ENCODE measurements around the gene MPO.

The MPO gene

DNA sequence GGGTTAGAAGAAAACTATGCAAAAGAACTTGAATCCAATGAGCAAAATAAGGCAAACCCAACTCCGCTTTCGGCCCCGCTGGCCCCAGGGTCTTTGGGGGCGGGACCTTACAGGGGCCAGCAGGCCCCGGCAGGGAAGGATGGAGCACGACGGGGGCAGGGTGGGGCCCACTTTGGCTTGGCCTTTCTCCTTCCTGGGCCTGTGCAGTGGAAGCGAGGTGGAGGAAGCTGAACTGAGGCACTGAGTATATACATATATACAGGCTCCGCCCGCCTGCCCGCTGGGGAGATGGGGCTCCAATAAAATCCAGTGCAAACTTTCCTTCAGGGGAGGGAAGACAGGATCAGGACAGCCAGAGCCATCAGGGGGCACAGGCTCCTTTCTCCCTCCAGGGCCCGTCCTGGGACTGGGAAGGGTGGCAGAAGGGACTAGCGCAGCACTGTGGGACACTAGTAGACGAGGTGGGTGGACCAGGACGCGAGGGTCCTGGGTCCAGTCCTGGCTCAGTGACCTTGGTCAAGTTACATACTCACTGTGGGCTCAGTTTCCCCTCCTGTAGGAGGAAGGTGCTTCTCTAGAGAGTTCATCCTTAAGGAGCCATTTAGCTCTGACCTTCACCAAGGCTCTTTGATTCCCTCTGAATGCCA lies 20.9 kb upstream of the MPO start:
- no peak for DNase-seq
- ChIA-PET POLR2A (no interaction called here), CTCF (interaction anchor here (0.9 to 7.0 kb wide), 6 partner anchors 12 to 36 kb away, joined by 3 to 55 read pairs (median 3); no protein-coding TSS in a partner anchor)
- peaks cover 0 to 3% (median 0%) of the 10 kb centered on the region in 5 experiments for H3K9me3 ChIP-seq (ENCODE audit: control extremely low read depth in 1 of 5, control insufficient read depth in 4 of 5, insufficient read depth in 2 of 5, low read depth in 1 of 5, low read length in 4 of 5)
- H3K4me3 ChIP-seq (ENCODE audit: control insufficient read depth in 1 of 7, extremely low read depth in 1 of 7, insufficient read depth in 4 of 7, low read depth in 2 of 7, low read length in 6 of 7): no peak overlapping the region
- peaks cover 0 to 40% (median 4%) of the 10 kb centered on the region in 4 experiments for H3K4me1 ChIP-seq (ENCODE audit: control extremely low read depth in 1 of 4, control insufficient read depth in 4 of 4, insufficient read depth in 4 of 4, low read length in 3 of 4)
- H3K27me3 ChIP-seq (replicated peaks in 2 of 5; ENCODE audit: control insufficient read depth in 4 of 5, insufficient read depth in 5 of 5, low read length in 4 of 5): no peaks in the 10 kb centered on the region
- peaks cover 0 to 33% (median 0%) of the 10 kb centered on the region in 4 experiments for H3K36me3 ChIP-seq (ENCODE audit: control insufficient read depth in 4 of 4, insufficient read depth in 4 of 4, low read length in 3 of 4)
- whole genome bisulfite sequencing (ENCODE audit: insufficient coverage): 95% methylated on average over 9 of the region's 16 CpGs
- no peak overlapping the region for H3K27ac ChIP-seq (ENCODE audit: insufficient read depth in 1 of 2, low read depth in 1 of 2, low read length in 2 of 2, poor library complexity in 1 of 2, severe bottlenecking in 2 of 2)

DNA sequence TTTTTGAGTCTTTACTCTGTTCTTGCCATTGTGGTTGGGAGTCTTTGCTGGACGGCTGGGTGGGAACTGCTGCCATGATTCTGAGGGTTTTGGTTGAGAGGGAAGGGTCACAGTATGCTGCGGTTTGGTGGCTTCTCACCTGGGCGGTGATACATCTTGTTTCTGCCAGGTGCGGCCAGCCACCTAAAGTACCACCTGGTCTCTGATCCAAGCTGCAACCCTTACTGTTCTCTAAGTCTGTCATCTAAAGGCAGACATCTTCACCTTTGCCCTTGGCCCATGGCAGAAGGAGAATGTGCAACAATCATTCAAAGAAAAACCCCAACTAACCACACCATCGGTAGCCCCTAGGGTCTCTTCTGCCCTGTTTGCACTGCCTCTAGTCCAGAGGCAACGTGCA lies 19.6 kb upstream of the MPO start:
- Histone ChIP-seq H3K36me3 (ENCODE audit: control insufficient read depth in 4 of 4, insufficient read depth in 4 of 4, low read length in 3 of 4) (peaks cover 0 to 25% (median 0%) of the 10 kb centered on the region in 4 experiments), H3K27me3 (replicated peaks in 2 of 5; ENCODE audit: control insufficient read depth in 4 of 5, insufficient read depth in 5 of 5, low read length in 4 of 5) (no peaks in the 10 kb centered on the region), H3K9me3 (ENCODE audit: control extremely low read depth in 1 of 5, control insufficient read depth in 4 of 5, insufficient read depth in 2 of 5, low read depth in 1 of 5, low read length in 4 of 5) (peaks cover 0 to 3% (median 0%) of the 10 kb centered on the region in 5 experiments), H3K4me3 (ENCODE audit: control insufficient read depth in 1 of 7, extremely low read depth in 1 of 7, insufficient read depth in 4 of 7, low read depth in 2 of 7, low read length in 6 of 7) (no peak overlapping the region), H3K27ac (ENCODE audit: insufficient read depth in 1 of 2, low read depth in 1 of 2, low read length in 2 of 2, poor library complexity in 1 of 2, severe bottlenecking in 2 of 2) (no peak overlapping the region), H3K4me1 (ENCODE audit: control extremely low read depth in 1 of 4, control insufficient read depth in 4 of 4, insufficient read depth in 4 of 4, low read length in 3 of 4) (peaks cover 0 to 40% (median 4%) of the 10 kb centered on the region in 4 experiments)
- DNase-seq: no peak
- CTCF ChIA-PET: interaction anchor here (1.2 to 7.0 kb wide), 2 partner anchors 11 to 16 kb away, joined by 3 to 55 read pairs; no protein-coding TSS in a partner anchor
- POLR2A ChIA-PET: no interaction called here
- 97% methylated on average over 6 of the region's 6 CpGs for WGBS (ENCODE audit: insufficient coverage)

DNA sequence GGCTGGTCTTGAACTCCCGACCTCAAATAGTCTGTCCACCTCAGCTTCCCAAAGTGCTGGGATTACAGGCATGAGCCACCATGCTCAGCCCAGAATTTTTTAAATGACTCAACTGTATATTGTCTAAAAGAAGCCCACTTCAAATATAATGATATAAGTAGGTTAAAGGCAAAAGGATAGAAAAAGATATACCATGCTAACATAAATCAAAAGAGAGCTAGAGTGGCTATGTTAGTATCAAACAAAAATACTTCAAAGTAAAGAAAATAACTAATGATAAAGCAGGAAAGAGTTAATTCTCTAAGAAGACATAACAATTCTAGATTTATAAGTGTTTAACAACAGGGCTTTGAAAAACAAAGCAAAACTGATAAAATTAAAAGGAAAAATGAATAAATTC lies 13.3 kb upstream of the MPO start:
- POLR2A ChIA-PET: no interaction called here
- DNase-seq: no peak
- Histone ChIP-seq H3K4me1 (ENCODE audit: control extremely low read depth in 1 of 4, control insufficient read depth in 4 of 4, insufficient read depth in 4 of 4, low read length in 3 of 4) (peaks cover 5 to 23% (median 12%) of the 10 kb centered on the region in 4 experiments), H3K27me3 (replicated peaks in 2 of 5; ENCODE audit: control insufficient read depth in 4 of 5, insufficient read depth in 5 of 5, low read length in 4 of 5) (no peaks in the 10 kb centered on the region), H3K9me3 (ENCODE audit: control extremely low read depth in 1 of 5, control insufficient read depth in 4 of 5, insufficient read depth in 2 of 5, low read depth in 1 of 5, low read length in 4 of 5) (peaks cover 0 to 7% (median 0%) of the 10 kb centered on the region in 5 experiments), H3K27ac (ENCODE audit: insufficient read depth in 1 of 2, low read depth in 1 of 2, low read length in 2 of 2, poor library complexity in 1 of 2, severe bottlenecking in 2 of 2) (no peak overlapping the region), H3K36me3 (ENCODE audit: control insufficient read depth in 4 of 4, insufficient read depth in 4 of 4, low read length in 3 of 4) (no peaks in the 10 kb centered on the region), H3K4me3 (ENCODE audit: control insufficient read depth in 1 of 7, extremely low read depth in 1 of 7, insufficient read depth in 4 of 7, low read depth in 2 of 7, low read length in 6 of 7) (no peak overlapping the region)
- WGBS (ENCODE audit: insufficient coverage): no CpG with 5 or more reads among the region's 1 CpG
- CTCF ChIA-PET: interaction anchor here (0.7 to 1.9 kb wide), 5 partner anchors 11 to 46 kb away, joined by 3 to 6 read pairs (median 4); partner anchors contain the start of gene MPO

DNA sequence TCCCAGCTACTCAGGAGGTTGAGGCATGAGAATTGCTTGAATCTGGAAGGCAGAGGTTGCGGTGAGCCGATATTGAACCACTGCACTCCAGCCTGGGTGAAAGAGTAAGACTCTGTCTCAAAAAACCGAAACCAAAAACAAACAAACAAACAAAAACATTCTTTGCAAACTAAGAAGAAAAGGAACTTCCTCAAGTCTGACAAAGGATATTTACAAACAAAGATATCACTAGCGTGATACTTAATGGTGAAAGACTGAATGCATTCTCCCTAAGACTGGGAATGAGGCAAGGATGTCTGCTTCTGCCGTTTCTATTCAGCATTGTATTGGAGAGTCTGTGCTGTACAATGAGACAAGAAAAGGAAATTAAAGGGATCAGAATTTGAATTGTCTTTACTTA lies 10.5 kb upstream of the MPO start:
- 100% methylated on average over 3 of the region's 5 CpGs for WGBS (ENCODE audit: insufficient coverage)
- H3K36me3 ChIP-seq (ENCODE audit: control insufficient read depth in 4 of 4, insufficient read depth in 4 of 4, low read length in 3 of 4): no peaks in the 10 kb centered on the region
- peaks cover 8 to 29% (median 18%) of the 10 kb centered on the region in 4 experiments for H3K4me1 ChIP-seq (ENCODE audit: control extremely low read depth in 1 of 4, control insufficient read depth in 4 of 4, insufficient read depth in 4 of 4, low read length in 3 of 4)
- peaks cover 0 to 3% (median 0%) of the 10 kb centered on the region in 5 experiments for H3K9me3 ChIP-seq (ENCODE audit: control extremely low read depth in 1 of 5, control insufficient read depth in 4 of 5, insufficient read depth in 2 of 5, low read depth in 1 of 5, low read length in 4 of 5)
- H3K27me3 ChIP-seq (replicated peaks in 2 of 5; ENCODE audit: control insufficient read depth in 4 of 5, insufficient read depth in 5 of 5, low read length in 4 of 5): no peaks in the 10 kb centered on the region
- H3K4me3 ChIP-seq (ENCODE audit: control insufficient read depth in 1 of 7, extremely low read depth in 1 of 7, insufficient read depth in 4 of 7, low read depth in 2 of 7, low read length in 6 of 7): no peak overlapping the region
- CTCF ChIA-PET: interaction anchor here (0.8 kb wide), 1 partner anchor 13 kb away, joined by 3 read pairs; no protein-coding TSS in a partner anchor
- H3K27ac ChIP-seq (ENCODE audit: insufficient read depth in 1 of 2, low read depth in 1 of 2, low read length in 2 of 2, poor library complexity in 1 of 2, severe bottlenecking in 2 of 2): no peak overlapping the region
- POLR2A ChIA-PET: no interaction called here
- no peak for DNase-seq

DNA sequence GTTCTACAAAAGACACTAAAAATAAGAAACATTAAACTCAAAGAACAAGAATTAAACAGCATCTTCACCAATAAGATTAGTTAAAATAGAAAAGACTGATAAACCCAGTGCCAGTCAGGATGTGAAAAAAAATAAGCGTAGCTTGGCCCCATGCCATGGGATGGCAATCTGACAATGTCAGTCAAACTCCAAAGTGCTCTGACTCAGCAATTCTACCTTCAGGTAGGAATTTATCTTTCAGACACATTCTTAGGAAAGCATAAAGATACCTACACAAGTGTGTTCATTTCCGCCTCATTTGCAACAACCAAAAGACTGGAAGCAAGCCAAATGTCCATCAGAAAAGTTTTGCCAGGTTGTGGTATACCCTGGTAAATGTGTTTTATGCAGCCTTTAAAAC lies 9.1 kb upstream of the MPO start:
- ChIA-PET CTCF (interaction anchor here (1.0 to 2.3 kb wide), 4 partner anchors 10 to 14 kb away, joined by 3 to 6 read pairs (median 4); partner anchors contain the start of gene MPO), POLR2A (no interaction called here)
- H3K36me3 ChIP-seq (ENCODE audit: control insufficient read depth in 4 of 4, insufficient read depth in 4 of 4, low read length in 3 of 4): no peaks in the 10 kb centered on the region
- no peak overlapping the region for H3K4me3 ChIP-seq (ENCODE audit: control insufficient read depth in 1 of 7, extremely low read depth in 1 of 7, insufficient read depth in 4 of 7, low read depth in 2 of 7, low read length in 6 of 7)
- WGBS (ENCODE audit: insufficient coverage): no CpG with 5 or more reads among the region's 2 CpGs
- H3K27me3 ChIP-seq (replicated peaks in 2 of 5; ENCODE audit: control insufficient read depth in 4 of 5, insufficient read depth in 5 of 5, low read length in 4 of 5): no peaks in the 10 kb centered on the region
- peak; percentile 20 to 59 (median 54) for DNase-seq
- peaks cover 10 to 41% (median 24%) of the 10 kb centered on the region in 4 experiments for H3K4me1 ChIP-seq (ENCODE audit: control extremely low read depth in 1 of 4, control insufficient read depth in 4 of 4, insufficient read depth in 4 of 4, low read length in 3 of 4)
- peaks cover 0 to 3% (median 0%) of the 10 kb centered on the region in 5 experiments for H3K9me3 ChIP-seq (ENCODE audit: control extremely low read depth in 1 of 5, control insufficient read depth in 4 of 5, insufficient read depth in 2 of 5, low read depth in 1 of 5, low read length in 4 of 5)
- no peak overlapping the region for H3K27ac ChIP-seq (ENCODE audit: insufficient read depth in 1 of 2, low read depth in 1 of 2, low read length in 2 of 2, poor library complexity in 1 of 2, severe bottlenecking in 2 of 2)

DNA sequence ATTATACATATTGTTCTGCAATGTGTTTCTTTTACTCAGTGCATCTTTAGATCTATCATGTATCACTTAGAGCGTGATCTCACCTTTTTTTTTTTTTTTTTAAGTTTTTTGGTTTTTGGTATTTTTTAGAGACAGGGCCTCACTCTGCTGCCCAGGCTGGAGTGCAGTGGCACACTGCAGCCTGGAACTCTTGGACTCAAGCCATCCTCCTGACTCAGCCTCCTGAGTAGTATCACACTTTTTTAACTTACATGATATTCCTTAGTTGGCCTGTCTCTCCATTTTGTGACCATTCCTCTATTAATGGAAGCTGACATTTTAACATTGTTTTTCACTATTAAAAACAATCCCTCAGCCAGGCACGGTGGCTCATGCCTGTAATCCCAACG lies 4.7 kb upstream of the MPO start:
- H3K27ac ChIP-seq (ENCODE audit: insufficient read depth in 1 of 2, low read depth in 1 of 2, low read length in 2 of 2, poor library complexity in 1 of 2, severe bottlenecking in 2 of 2): no peak overlapping the region
- ChIA-PET CTCF (interaction anchor here (1.0 to 2.2 kb wide), 5 partner anchors 18 to 52 kb away, joined by 3 to 5 read pairs (median 4); no protein-coding TSS in a partner anchor), POLR2A (interaction anchor here (0.8 kb wide), 1 partner anchor 46 kb away, joined by 3 read pairs; no protein-coding TSS in a partner anchor)
- DNase-seq: no peak
- H3K9me3 ChIP-seq (ENCODE audit: control extremely low read depth in 1 of 5, control insufficient read depth in 4 of 5, insufficient read depth in 2 of 5, low read depth in 1 of 5, low read length in 4 of 5): no peaks in the 10 kb centered on the region
- H3K4me1 ChIP-seq (ENCODE audit: control extremely low read depth in 1 of 4, control insufficient read depth in 4 of 4, insufficient read depth in 4 of 4, low read length in 3 of 4): peaks cover 15 to 71% (median 54%) of the 10 kb centered on the region in 4 experiments
- H3K4me3 ChIP-seq (ENCODE audit: control insufficient read depth in 1 of 7, extremely low read depth in 1 of 7, insufficient read depth in 4 of 7, low read depth in 2 of 7, low read length in 6 of 7): no peak overlapping the region
- no peaks in the 10 kb centered on the region for H3K36me3 ChIP-seq (ENCODE audit: control insufficient read depth in 4 of 4, insufficient read depth in 4 of 4, low read length in 3 of 4)
- no peaks in the 10 kb centered on the region for H3K27me3 ChIP-seq (replicated peaks in 2 of 5; ENCODE audit: control insufficient read depth in 4 of 5, insufficient read depth in 5 of 5, low read length in 4 of 5)
- 100% methylated on average over 2 of the region's 3 CpGs for WGBS (ENCODE audit: insufficient coverage)

All from common myeloid progenitor, CD34-positive (primary cell).